T-helper 2 cell (primary cell): ENCODE data around the gene PHYH.
"Not testable (repeated sequence)": the region's sequence is repeated elsewhere in the genome, so short reads cannot be mapped to it uniquely, and the experiment has no call there.

ENCODE experiments used
- DNase-seq, 5 experiments: peaks; one replicate each; pipeline versions ENCODE4 v3.0.0 to v3.0.0-alpha.2; 2012 to 2022

Gene PHYH

GRCh38 chr10:13270877-13271551, 28.9 kb downstream of the PHYH start:
- no peak for DNase-seq

- DNase-seq, result no peak
Observed at GRCh38 chr10:13268841-13269240, 31.0 kb downstream of the PHYH start.

GRCh38 chr10:13268310-13268709, 31.6 kb downstream of the PHYH start:
- DNase-seq, result no peak

DNA sequence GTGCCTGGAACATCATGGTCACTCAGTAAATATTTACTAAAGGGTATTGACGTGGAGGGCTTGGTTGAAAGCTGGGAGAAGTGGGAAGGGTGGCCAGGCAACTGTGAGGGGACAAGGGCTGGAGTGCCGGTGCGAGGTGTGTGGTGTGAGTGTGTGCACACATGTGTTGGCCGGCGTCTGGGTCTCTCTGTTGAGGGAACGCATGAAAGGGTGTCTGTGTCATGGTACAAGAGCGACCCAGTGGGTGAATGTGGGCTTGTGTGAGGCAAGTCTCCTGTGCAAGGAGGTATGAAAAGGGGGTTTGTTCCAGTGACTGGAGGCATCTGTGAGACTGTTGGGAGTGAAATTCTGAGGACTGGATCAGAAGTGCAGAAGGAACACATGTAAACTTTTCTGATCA, 36.3 kb downstream of the PHYH start:
- no peak for DNase-seq

DNA sequence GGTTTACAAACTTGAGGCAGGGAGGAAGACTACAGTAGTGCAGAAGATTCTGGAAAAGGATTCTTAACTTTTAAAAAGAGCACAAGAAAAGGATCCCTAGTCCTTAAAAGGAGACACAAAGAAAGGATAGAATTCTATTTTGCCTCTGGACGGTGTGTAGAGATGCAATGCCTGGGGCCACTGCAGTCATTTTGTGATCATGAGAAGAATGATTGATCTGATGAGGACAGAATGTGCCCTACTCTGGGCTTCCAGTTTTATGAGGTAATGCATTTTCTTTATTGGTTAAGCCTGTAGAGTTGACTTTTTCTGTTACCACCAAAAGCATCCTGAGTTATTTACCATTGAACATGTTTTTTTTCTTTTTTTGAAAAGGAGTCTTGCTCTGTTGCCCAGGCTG, 37.4 kb downstream of the PHYH start:
- no peak for DNase-seq

DNA sequence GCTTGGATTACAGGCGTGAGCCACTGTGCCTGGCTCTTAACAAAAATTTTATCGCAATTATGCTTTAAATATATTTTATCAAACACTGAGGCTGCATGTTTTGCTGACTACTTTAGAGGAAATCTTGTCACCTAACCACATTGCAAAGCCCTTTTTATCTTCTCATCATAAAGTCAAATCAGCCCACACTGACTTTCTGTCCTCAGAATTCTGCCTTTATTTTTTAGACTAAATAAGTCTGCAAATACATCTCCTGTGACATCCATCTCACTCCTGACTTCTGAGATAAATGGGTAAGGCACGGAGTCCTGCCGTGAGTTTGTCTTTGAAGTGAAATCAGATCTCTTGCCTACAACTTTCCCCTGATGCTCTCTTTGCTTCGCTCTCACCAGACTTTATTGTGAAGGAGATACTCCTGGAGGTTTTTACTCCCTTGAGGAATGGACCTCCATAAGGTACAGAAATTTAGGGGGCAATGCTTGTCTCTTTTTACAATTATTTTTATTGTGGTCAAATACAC, 42.2 kb downstream of the PHYH start:
- DNase-seq, result peak in 1 of 5 experiments; percentile 73

GRCh38 chr10:13256627-13257026, 43.2 kb downstream of the PHYH start:
- DNase-seq, result no peak

GRCh38 chr10:13253726-13254125, 46.1 kb downstream of the PHYH start:
- DNase-seq, result no peak

DNA sequence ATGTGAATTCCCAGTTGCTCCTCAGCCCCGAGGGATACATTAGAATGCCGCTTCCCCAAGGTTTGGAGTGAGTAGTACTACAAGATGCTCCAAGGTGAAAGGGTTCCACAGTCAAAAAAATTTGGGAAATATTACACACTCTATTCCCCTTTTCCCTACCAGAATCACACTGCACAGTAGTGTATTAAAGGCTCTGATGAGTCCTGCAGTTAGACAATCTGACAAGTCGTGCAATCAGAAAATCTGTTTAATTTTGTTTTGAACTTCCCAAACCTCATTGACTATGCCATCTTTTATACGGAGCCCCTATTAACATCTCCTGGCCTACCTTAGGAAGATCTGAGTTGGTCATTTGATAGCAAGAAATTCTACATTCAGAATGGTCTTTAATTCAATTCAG, 52.1 kb downstream of the PHYH start:
- no peak for DNase-seq

DNA sequence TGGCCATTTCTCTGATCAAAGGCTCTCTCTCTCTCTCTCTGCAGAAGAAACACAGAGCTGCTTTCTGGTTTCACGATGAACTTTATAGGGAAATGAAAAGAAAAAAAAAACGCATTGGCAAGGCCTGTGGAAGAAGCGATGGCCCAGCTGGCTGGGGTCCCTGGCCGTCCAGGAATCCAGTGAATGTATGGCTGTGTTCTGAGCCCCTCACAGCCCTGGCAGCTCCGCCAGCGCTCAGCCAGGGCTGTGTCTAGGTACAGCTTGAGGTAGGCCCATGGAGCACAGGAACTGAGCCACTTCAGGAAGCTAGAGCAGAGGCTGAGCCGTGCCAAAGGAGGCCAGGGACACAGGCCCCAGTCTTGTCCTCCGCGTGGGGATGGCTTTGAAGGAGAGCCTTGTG, 52.6 kb downstream of the PHYH start:
- DNase-seq, result no peak

GRCh38 chr10:13242260-13242659, 57.6 kb downstream of the PHYH start:
- DNase-seq, result not testable (repeated sequence)

GRCh38 chr10:13241613-13242012, 58.3 kb downstream of the PHYH start:
- DNase-seq, result no peak

DNA sequence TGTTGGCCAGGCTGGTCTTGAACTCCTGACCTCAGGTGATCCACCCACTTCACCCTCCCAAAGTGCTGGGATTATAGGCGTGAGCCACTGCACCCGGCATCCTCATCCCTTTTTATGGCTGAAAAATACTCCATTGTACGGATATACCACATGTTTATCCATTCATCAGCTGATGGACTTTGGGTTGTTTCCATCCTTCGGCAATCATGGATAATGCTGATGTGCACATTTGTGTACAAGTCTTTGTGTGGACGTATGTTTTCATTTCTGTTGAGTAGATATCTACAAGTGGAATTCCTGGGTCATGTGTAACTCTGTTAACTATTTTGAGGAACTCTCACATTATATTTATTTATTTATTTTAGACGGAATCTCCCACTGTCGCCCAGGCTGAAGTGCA, 59.9 kb downstream of the PHYH start:
- DNase-seq, result no peak

- DNase-seq, result no peak
Observed at GRCh38 chr10:13238271-13239077, 61.4 kb downstream of the PHYH start.

- DNase-seq, result no peak
Observed at GRCh38 chr10:13236638-13237037, 63.2 kb downstream of the PHYH start.

GRCh38 chr10:13234736-13235135, 65.1 kb downstream of the PHYH start:
- not testable (repeated sequence) for DNase-seq

- DNase-seq, result no peak
Observed at GRCh38 chr10:13234172-13234571, 65.7 kb downstream of the PHYH start, which contains the start of gene UCMA. Gene UCMA (minus strand): TSS chr10:13234374. CDS start chr10:13234258, 116 bp downstream.

DNA sequence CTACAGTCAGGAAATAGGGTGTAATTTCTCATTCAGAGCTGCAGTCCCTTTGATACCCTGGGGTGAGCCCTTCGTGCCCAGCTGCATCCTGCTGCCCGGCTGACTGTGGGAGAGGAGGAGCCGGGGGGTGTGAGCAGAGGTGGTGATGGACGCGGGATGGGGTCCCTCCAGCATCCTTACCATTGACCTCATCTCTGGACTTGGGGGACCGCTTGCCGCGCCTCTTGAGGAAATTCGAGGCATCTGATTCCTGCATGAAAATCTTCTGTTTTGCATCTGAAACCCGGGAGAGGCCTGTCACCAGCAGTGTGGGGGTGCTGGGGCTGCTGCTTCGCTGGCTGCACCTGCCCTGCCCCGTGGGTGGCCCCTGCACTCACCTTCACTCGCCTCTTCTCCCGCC, 66.5 kb downstream of the PHYH start:
- no peak for DNase-seq

- no peak for DNase-seq
Observed at GRCh38 chr10:13231808-13232207, 68.1 kb downstream of the PHYH start.

- DNase-seq, result no peak
Observed at GRCh38 chr10:13231190-13231589, 68.7 kb downstream of the PHYH start.
